Astrocyte of the cerebellum (primary cell): ENCODE data around the gene SRRM1.
"Not testable (repeated sequence)": the region's sequence is repeated elsewhere in the genome, so short reads cannot be mapped to it uniquely, and the experiment has no call there.

Experiments
- DNase-seq: peaks from one replicate; pipeline ENCODE4 v3.0.0-alpha.2; 2011; ENCODE audit warnings: low read depth
- H3K4me3 ChIP-seq: 2 replicates; pipeline ENCODE4 v1.5.1; 2011; ENCODE audit warnings: mild to moderate bottlenecking, low read depth, low read length, moderate library complexity
- CTCF ChIP-seq: IDR thresholded peaks from 2 replicates; pipeline ENCODE4 v1.5.1; 2012; ENCODE audit warnings: low read length, low read depth, moderate library complexity, mild to moderate bottlenecking; ENCODE audit errors: missing control alignments
- in situ Hi-C: cut with HindIII; loops from 2 replicates; pipeline ENCODE4 v1.10.0; 2017; ENCODE audit warnings: low sequenced_read_pairs

The SRRM1 gene

DNA sequence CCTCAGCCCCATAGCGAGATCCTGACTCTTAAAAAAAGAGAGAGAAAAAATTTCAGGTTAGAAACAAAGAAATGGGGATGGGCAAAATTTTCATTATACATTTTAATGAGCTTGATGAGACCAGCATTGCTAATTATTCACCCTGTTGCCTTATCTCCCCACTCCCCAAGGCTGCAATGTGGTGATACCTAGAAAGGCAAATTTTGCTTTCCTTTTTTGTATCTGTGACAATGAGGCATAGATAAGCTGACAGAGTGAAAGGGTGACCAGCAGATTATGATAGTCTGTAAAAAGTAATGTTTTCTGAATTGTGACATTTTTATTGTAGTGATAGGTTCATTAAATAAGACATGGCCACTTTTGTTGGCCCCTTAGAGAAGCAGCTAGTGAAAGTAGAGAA is 12.9 kb downstream of the SRRM1 start:
- no peak overlapping the region for H3K4me3 ChIP-seq
- TF ChIP-seq CTCF = no peak
- in situ Hi-C loops = loop anchor here (25.0 kb wide), 1 partner anchor 556 kb away; no protein-coding TSS in a partner anchor
- no peak for DNase-seq

DNA sequence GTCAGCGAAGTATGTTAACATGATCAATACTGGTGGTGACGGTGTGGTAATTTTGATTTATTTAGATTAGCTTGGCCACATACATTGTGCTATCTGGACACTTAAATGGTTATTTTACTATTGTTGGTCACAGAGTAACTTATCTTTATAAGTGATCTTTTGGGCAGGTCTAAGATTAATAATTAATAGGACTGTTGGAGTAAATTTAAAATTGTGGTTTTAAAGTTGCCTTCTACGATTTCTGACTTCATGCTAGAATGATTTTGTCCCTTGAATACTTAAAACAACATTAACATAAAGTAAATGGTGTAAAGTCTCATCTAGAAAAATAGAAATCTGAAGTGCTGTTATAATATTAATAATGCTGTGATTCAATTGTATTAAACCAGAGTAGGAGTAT is 14.7 kb downstream of the SRRM1 start:
- H3K4me3 ChIP-seq = no peak overlapping the region
- in situ Hi-C loops = loop anchor here (25.0 kb wide), 1 partner anchor 555 kb away; no protein-coding TSS in a partner anchor
- no peak for TF ChIP-seq CTCF
- no peak for DNase-seq

- H3K4me3 ChIP-seq = no peak overlapping the region
- TF ChIP-seq CTCF = no peak
- no peak for DNase-seq
- in situ Hi-C loops = loop anchor here (25.0 kb wide), 1 partner anchor 553 kb away; no protein-coding TSS in a partner anchor
Measured at GRCh38 chr1:24659166-24659904, 16.2 kb downstream of the SRRM1 start.

DNA sequence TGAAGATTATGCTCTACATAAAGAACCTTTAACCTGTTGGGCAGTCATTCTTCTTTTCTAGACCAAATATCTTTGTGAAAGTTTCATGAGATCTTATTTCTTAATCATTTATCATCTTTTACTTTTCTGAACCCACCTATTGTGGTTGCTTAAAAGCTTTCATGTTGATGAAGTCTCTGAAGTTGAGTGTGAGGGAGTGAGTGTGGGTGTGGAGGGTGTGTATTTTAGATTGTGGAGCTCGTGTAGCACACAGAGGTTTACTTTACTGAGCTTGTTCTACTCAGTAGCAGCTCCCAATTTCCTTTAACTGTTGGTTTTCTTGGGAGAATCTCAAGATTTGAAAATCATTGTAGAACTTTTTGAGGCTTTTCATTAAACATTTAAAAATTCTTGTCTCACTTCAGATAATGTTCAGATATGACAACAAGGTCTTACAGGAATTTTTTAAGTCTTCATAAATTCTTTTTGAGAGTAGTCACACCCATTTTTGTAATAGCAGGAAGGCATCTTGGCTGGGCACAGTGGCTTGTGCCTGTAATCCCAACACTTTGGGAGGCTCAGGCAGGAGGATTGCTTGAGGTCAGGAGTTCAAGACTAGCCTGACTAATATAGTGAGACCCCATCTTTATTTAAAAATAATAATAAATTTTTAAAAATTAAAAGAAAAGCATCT is 17.0 kb downstream of the SRRM1 start:
- no peak for DNase-seq
- no peak for TF ChIP-seq CTCF
- in situ Hi-C loops = loop anchor here (25.0 kb wide), 1 partner anchor 552 kb away; no protein-coding TSS in a partner anchor
- H3K4me3 ChIP-seq = no peak overlapping the region

DNA sequence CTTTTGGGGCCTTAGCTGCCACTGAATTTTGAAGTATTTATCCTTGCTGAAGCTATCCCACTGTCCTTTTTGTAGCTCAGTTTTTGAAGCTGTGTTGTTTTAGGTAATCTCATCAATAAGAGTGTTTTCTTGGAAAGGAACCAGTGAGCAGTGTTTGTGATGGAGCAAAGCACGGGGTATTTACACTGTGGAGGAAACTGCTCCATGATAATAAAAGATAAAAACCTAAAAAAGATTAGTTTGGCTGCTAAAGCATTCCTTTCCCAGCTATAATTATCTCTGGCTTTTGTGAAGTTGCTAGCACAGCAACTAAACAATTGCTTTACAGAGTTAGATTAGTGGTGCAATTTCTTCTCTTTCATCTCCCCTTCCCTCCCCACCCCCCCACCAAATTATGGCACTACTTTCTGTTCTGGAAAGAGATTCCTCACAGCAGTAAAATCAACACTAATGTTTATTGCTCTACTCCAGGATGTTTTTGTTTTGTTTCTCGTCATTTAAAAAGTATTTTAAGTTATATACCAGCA is 21.5 kb downstream of the SRRM1 start:
- no peak for DNase-seq
- no peak for TF ChIP-seq CTCF
- in situ Hi-C loops = loop anchor here (25.0 kb wide), 1 partner anchor 548 kb away; no protein-coding TSS in a partner anchor
- H3K4me3 ChIP-seq = no peak overlapping the region

GRCh38 chr1:24666794-24667193 is 23.7 kb downstream of the SRRM1 start:
- H3K4me3 ChIP-seq = no peak overlapping the region
- in situ Hi-C loops = loop anchor here (25.0 kb wide), 1 partner anchor 546 kb away; no protein-coding TSS in a partner anchor
- TF ChIP-seq CTCF = no peak
- DNase-seq = no peak

GRCh38 chr1:24671372-24671771 is 28.3 kb downstream of the SRRM1 start:
- not testable (repeated sequence) for H3K4me3 ChIP-seq, DNase-seq
- in situ Hi-C loops = loop anchor here (5.0 to 25.0 kb wide), 2 partner anchors 96 to 541 kb away; no protein-coding TSS in a partner anchor

GRCh38 chr1:24672686-24673085 is 29.6 kb downstream of the SRRM1 start:
- DNase-seq = peak; percentile 65
- not testable (repeated sequence) for H3K4me3 ChIP-seq
- in situ Hi-C loops = loop anchor here (5.0 to 25.0 kb wide), 2 partner anchors 95 to 540 kb away; no protein-coding TSS in a partner anchor
